GM21786 (cell line): ENCODE results near the gene CLDN11.

Experiments
- ATAC-seq: cut with Tn5 transposase; IDR thresholded peaks from one replicate; pipeline ENCODE4 v1.9.1; 2021; ENCODE audit not compliant: unreplicated experiment

Gene CLDN11

DNA sequence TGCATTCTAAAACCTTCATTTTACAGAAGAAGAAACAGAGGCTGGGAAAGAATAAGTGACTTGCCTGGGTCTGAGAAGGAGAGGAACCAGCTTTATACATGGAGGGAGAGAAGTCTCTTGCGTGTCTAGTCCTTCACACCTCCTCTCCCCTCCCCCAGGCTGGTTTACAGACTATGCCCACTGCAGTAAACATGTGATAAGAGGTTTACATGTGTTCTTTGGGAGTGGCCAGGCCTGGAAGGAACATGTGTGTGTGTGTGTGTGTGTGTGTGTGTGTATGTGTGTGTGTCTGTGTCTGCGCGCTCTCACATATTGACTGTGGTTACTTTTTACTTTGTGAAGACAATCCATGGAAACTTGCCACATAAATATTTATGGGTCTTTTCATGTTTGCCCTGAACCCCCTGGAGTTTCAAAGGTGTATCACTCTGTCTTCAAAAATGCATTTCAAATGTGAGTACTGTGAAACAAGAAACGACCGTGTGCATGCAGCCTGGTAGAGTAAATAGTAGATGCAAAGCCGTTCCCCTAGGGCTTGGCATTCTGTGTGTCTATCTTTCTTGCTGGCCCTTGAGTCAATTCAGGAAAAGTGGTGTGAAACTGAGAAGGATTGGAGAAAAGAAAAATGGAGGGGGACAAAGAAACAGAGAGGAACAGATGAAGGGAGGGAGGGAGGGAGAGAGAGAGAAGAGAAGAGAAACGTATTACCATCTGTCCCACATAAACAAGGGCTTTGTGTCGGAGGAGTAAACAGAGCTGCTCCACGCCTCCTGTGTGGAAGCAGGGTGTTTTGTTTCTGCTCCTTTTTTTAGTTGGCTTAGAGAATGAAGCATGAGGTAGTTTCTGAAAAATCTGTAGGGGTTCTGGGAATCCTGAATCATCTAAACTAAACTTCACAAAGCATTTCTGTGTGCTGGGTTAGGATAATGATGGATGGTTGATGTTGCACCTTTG, 51.7 kb downstream of the CLDN11 start:
- ATAC-seq, result no peak

GRCh38 chr3:170471149-170471548, 52.5 kb downstream of the CLDN11 start:
- ATAC-seq, result no peak

GRCh38 chr3:170473358-170473757, 54.7 kb downstream of the CLDN11 start:
- no peak for ATAC-seq

GRCh38 chr3:170475092-170475685, 56.5 kb downstream of the CLDN11 start:
- no peak for ATAC-seq

DNA sequence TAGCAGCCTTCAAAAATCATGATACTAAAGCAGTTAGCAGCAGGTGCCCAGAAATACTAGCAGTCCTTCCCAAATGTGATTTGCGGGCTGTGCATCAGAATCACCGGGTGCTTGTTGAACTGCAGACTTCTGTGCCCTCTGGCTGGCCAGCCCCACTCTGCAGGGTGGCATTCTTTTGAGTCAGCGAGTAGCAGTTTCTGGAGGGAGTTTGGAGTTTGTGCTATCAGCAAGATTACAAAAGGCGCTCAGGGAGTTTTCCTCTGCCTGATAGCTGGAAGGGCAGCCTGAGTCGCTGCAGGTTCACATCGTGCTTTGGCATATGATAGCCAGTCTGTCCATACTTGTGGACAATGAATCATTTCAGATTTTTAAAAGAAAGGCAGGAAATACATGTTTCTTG, 57.6 kb downstream of the CLDN11 start:
- no peak for ATAC-seq

DNA sequence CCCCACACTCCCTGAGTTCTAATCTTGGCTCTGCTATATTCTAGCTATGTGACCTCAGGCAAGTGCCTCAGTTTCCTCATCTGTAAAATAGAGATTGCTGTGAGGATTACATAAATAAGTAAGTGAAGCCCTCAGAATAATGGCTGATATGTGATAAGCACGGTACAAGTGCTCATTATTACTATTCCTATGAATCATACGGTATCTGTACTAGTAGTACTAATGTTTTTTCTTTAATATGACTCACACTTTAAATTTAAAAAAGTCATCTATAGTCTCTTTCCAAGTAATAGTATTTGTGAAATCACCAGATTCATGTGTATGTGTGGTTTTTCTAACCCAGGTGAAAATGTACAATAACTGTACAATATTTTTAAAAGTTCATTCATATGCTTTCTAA, 58.7 kb downstream of the CLDN11 start:
- ATAC-seq, result no peak

- ATAC-seq, result no peak
Observed at GRCh38 chr3:170480111-170480510, 61.4 kb downstream of the CLDN11 start.

DNA sequence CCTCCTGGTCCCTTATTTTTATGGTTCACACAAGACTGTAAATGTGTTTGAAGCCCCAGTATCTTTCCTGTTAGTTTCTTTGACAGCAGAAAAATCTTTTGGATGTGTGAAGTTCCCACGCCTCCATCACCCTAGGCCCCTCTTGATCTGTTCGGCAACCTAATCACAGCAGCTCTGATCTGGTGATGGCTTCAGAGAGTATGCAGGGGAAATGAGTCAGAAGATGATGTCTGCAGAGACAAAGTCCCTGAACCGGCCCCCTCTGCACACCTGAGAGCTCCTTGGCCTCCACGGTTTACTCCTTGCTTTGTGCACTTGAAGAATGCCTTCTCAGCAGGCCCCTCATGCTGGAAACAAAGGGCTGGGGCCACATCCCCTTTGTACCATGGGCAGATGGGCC, 63.5 kb downstream of the CLDN11 start:
- ATAC-seq, result no peak

- ATAC-seq, result no peak
Observed at GRCh38 chr3:170483485-170484262, 65.0 kb downstream of the CLDN11 start.
